GM06990 (cell line): ENCODE data around the gene WDR5.

Source experiments
- DNase-seq: peaks from one replicate; pipeline ENCODE4 v3.0.0-alpha.2; 2011; ENCODE audit not compliant: insufficient read length; ENCODE audit errors: extremely low read depth
- H3K27me3 ChIP-seq: replicated peaks from 2 replicates; pipeline ENCODE4 v1.6.0; 2011; ENCODE audit warnings: low read length; ENCODE audit not compliant: control insufficient read depth, insufficient read depth
- H3K36me3 ChIP-seq: 2 replicates; pipeline ENCODE4 v1.5.1; 2011; ENCODE audit warnings: low read length; ENCODE audit not compliant: control insufficient read depth, insufficient read depth
- H3K4me3 ChIP-seq: replicated peaks from 2 replicates; pipeline ENCODE4 v1.5.1; 2011; ENCODE audit warnings: low read depth, mild to moderate bottlenecking, control low read depth, low read length
- CTCF ChIP-seq: IDR thresholded peaks from 2 replicates; pipeline ENCODE4 v1.5.1; 2011; ENCODE audit warnings: low read length, control low read depth, mild to moderate bottlenecking, inconsistent platforms; ENCODE audit not compliant: insufficient read depth, poor library complexity, severe bottlenecking

The WDR5 gene

DNA sequence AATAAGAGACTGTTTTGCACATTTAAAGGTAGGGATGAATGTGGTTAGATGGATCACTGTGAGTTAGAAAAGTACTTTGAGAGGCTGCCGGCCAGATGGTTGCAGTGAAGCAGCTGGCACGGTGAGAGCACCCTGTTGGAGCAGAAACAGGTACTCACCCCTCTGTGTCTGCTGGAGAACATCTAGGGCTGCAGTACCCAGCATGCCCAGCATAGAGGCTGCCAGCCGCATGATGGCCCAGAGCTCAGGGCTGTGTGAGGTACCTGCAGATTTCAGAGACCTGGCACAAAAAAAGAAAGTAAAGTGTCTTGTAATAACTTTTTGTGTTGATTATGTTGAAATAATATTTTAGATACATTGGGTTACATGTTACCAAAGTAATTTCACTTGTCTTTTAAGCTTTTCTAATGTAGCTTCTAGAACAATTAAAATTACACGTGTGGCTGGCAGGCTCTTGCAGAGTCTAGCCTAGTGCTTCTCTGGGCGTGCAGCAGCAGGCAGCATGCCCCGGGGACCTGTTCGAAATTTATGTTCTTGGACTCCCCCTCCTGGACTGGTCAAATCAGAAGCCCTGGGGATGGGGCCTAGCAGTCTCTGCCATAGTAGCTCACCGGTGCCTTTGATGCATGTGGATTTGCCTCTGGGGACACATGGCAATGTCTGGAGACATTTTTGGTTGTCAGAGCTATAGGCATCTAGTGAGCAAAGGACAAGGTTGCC, 11.1 kb downstream of the WDR5 start:
- DNase-seq, result no peak
- TF ChIP-seq CTCF, result peak; percentile 11

GRCh38 chr9:134149380-134149779, 13.5 kb downstream of the WDR5 start:
- TF ChIP-seq CTCF, result no peak
- H3K4me3 ChIP-seq, result no peak overlapping the region
- no peak for DNase-seq
- no peaks in the 10 kb centered on the region for H3K27me3 ChIP-seq
- peaks cover 43% of the 10 kb centered on the region for H3K36me3 ChIP-seq

More for the DNA sequence above, 11.1 kb downstream of the WDR5 start:
- no peak overlapping the region for H3K4me3 ChIP-seq
- peaks cover 36% of the 10 kb centered on the region for H3K36me3 ChIP-seq
- H3K27me3 ChIP-seq, result no peaks in the 10 kb centered on the region

DNA sequence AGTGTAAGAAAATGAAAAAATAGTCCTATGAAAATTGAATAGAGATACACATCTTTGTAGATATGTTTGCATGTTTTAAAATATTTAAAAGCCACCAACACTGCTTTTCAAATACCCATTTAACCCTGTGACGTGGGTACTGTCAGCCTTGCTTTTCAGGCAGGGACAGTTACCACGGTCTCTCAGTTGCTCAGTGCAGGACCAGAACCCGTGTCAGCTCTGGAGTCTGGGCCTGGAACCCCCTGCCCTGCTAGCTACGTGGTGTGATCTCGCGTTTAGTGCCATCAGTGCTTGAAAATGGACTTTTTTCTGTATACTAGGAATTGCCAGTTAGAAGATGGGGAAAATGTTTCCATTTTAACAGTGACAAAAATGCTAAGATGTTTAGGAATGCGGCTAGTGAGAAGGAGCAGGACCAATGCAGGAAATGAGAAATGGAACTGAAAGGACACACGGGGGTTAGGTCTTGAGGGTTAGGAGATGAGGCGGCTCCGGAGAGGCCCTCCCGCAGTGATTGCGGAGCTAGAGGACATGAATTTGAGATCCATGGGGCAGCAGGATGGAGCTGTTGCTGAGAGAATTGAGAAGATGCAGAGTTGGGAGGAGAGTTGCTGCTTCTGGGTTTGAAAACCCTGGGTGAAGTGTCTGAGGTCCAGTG, 14.8 kb downstream of the WDR5 start:
- TF ChIP-seq CTCF, result no peak
- H3K36me3 ChIP-seq, result peaks cover 49% of the 10 kb centered on the region
- no peak for DNase-seq

DNA sequence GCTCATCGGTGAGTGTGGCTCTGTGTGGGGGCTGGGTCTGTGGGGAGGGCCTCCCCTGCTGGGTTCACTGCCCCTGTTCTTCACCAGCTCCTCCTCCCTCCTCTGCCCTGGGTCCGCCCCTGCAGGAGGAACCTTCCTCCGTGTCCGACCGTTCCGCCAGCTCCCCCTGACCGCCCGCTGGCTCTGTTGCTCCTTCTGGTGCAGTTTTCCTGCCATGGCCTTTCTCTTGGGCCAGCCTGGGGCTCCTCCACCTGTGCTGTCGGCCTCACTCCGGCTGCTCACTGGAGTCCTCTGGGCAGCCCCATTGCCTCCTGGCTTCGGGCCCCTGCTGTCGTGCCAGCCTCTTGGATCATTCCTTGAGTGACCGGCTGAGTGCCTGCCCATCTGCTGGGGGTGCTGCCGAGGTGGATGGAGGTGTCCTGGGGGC, 16.2 kb downstream of the WDR5 start:
- DNase-seq, result no peak
- H3K36me3 ChIP-seq, result peaks cover 59% of the 10 kb centered on the region

More for the DNA sequence above, 14.8 kb downstream of the WDR5 start:
- peak overlapping the region; percentile 14 for H3K4me3 ChIP-seq
- H3K27me3 ChIP-seq, result no peaks in the 10 kb centered on the region

DNA sequence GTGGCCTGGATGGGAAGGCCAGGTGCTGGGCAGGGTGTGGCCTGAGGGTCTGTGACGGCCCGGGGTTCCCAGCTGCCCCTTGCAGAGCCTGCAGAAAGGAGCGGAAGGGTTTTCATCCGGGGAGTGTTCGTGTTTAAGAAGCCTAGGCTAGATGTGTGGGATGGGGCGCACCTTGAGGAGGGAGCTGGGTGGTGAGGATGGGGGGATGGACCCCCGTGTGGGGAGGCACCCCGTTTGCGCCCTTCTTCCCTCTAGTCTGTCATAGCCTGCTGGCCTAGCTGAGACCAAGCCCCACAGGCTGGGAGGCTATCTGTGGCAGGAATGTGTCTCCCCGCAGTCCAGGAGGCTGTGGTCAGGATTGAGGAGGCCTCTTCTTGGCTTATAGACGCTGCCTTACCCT, 16.6 kb downstream of the WDR5 start:
- no peak for TF ChIP-seq CTCF
- H3K4me3 ChIP-seq, result no peak overlapping the region
- DNase-seq, result no peak
- peaks cover 61% of the 10 kb centered on the region for H3K36me3 ChIP-seq
- no peaks in the 10 kb centered on the region for H3K27me3 ChIP-seq

More for the DNA sequence above, 16.2 kb downstream of the WDR5 start:
- no peaks in the 10 kb centered on the region for H3K27me3 ChIP-seq
- TF ChIP-seq CTCF, result no peak
- H3K4me3 ChIP-seq, result no peak overlapping the region
